Measurements from ENCODE around the gene ZMYM5. TPM values are rescaled to one million over a fixed set of nuclear protein-coding genes. Genes with fewer than 3 reads are reported as not detected.

ZMYM5 gene
- total RNA-seq = 10.1 and 14.8 TPM in 2 replicates

GRCh38 chr13:19863323-19864023, at the start of gene ZMYM5:
ZMYM5 (minus strand) TSS chr13:19863649; CDS start chr13:19852180, 11,469 bp downstream.

GRCh38 chr13:19782727-19783682, 80.4 kb downstream of the ZMYM5 start, which contains the start of gene PSPC1:
PSPC1 (minus strand) TSS chr13:19782945; CDS start chr13:19782757, 188 bp downstream.

Other genes starting within 250 kb of the ZMYM5 start
- 15.9 and 16.6 TPM in 2 replicates for gene MPHOSPH8, start 230.0 kb downstream of the ZMYM5 start, total RNA-seq
- gene PSPC1, start 80.7 kb downstream of the ZMYM5 start, total RNA-seq = 36.0 and 40.0 TPM in 2 replicates
- gene ZMYM2, start 95.1 kb upstream of the ZMYM5 start, total RNA-seq = 36.7 and 40.2 TPM in 2 replicates